Nephron progenitor cell (in vitro differentiated cells): Measurements from ENCODE around the gene MAGI1.

Experiments
- DNase-seq: peaks from one replicate; pipeline ENCODE4 v3.0.0; 2021
- H3K27ac Mint-ChIP-seq: 2 replicates; pipeline ENCODE4 v1.8.0; 2021; ENCODE audit warnings: mild to moderate bottlenecking, moderate library complexity, mixed read lengths
- H3K27me3 Mint-ChIP-seq: 2 replicates; pipeline ENCODE4 v1.8.0; 2021; ENCODE audit warnings: mild to moderate bottlenecking, low read depth, mixed read lengths; ENCODE audit not compliant: poor library complexity
- H3K36me3 Mint-ChIP-seq: 2 replicates; pipeline ENCODE4 v1.8.0; 2021; ENCODE audit warnings: low read depth, mixed read lengths
- H3K4me1 Mint-ChIP-seq: 2 replicates; pipeline ENCODE4 v1.8.0; 2021; ENCODE audit warnings: mixed read lengths
- H3K4me3 Mint-ChIP-seq: 2 replicates; pipeline ENCODE4 v1.8.0; 2021; ENCODE audit warnings: mild to moderate bottlenecking, moderate library complexity, mixed read lengths
- H3K9me3 Mint-ChIP-seq: 2 replicates; pipeline ENCODE4 v1.8.0; 2021; ENCODE audit warnings: mild to moderate bottlenecking, moderate library complexity, mixed read lengths
- TF ChIP-seq, protein P1 (sequence below): fragments of 200-600 bp; sonication (generic); IDR thresholded peaks from 2 replicates; pipeline ENCODE4 v1.5.0; 2021; ENCODE audit warnings: antibody characterized with exemption

MAGI1 gene

DNA sequence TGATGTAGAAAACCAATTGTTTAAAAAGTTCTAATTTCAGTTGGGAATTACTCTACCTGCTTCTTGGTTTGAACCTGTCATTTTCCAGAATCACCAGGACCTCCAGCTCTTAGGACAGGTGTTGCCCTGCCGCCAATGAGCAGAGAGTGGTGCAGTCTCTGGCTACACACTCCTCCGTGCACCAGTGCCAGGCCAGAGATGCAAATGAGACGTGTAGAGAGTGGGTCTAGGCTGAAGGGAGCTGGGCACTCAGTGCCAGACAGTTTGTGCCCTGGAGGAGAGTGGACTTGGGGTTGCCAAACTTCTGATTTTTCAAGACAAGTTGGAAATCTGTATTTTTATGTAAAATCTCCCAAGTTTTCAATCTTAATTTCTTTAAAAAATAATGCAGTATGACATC lies 566.2 kb downstream of the MAGI1 start:
- TF ChIP-seq, protein P1, sequence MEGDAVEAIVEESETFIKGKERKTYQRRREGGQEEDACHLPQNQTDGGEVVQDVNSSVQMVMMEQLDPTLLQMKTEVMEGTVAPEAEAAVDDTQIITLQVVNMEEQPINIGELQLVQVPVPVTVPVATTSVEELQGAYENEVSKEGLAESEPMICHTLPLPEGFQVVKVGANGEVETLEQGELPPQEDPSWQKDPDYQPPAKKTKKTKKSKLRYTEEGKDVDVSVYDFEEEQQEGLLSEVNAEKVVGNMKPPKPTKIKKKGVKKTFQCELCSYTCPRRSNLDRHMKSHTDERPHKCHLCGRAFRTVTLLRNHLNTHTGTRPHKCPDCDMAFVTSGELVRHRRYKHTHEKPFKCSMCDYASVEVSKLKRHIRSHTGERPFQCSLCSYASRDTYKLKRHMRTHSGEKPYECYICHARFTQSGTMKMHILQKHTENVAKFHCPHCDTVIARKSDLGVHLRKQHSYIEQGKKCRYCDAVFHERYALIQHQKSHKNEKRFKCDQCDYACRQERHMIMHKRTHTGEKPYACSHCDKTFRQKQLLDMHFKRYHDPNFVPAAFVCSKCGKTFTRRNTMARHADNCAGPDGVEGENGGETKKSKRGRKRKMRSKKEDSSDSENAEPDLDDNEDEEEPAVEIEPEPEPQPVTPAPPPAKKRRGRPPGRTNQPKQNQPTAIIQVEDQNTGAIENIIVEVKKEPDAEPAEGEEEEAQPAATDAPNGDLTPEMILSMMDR, result no peak
- no peak for DNase-seq
- no peak overlapping the region for H3K27ac Mint-ChIP-seq
- no peaks in the 10 kb centered on the region for H3K9me3 Mint-ChIP-seq
- no peaks in the 10 kb centered on the region for H3K27me3 Mint-ChIP-seq
- peaks cover 8% of the 10 kb centered on the region for H3K4me1 Mint-ChIP-seq
- H3K4me3 Mint-ChIP-seq, result no peak overlapping the region
- peaks cover 15% of the 10 kb centered on the region for H3K36me3 Mint-ChIP-seq

DNA sequence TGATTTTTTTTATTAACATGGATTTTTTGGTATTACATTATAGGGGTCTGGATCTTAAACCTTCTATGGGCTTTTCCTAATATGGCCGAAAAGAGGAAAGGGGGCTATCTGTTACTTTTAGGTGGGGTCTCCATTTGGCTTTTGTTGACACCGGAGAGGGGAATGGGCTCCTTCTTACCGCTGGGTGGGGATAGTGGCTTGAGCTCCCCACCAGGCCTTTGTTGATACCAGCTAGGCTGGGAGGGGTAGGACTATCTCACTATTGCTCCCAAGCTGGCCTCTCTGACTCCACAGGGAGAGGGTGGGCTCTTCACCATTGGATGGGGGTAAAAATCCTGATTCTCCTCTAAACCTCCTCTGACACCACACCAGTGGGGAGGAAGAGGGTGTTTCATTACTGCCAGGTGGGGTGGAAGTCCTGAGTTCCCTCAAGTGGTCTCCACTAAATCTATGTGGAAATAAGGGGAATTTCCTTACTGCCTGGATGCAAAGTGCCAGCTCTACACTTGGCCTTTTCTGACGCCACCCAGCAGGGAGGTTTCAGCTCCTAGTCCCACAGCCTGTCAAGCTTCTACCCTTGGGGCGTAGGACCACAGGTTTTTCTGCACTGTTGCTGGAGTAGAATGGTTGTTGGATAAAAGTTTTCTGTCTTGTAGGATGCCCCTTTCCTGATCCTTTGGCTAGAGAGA lies 572.3 kb downstream of the MAGI1 start:
- Mint-ChIP-seq H3K4me1 (peaks cover 21% of the 10 kb centered on the region), H3K27me3 (no peaks in the 10 kb centered on the region), H3K9me3 (peaks cover 19% of the 10 kb centered on the region), H3K36me3 (peaks cover 55% of the 10 kb centered on the region), H3K4me3 (no peak overlapping the region), H3K27ac (peak overlapping the region; percentile 23)
- TF ChIP-seq, protein P1, result peak; percentile 27
- DNase-seq, result no peak

DNA sequence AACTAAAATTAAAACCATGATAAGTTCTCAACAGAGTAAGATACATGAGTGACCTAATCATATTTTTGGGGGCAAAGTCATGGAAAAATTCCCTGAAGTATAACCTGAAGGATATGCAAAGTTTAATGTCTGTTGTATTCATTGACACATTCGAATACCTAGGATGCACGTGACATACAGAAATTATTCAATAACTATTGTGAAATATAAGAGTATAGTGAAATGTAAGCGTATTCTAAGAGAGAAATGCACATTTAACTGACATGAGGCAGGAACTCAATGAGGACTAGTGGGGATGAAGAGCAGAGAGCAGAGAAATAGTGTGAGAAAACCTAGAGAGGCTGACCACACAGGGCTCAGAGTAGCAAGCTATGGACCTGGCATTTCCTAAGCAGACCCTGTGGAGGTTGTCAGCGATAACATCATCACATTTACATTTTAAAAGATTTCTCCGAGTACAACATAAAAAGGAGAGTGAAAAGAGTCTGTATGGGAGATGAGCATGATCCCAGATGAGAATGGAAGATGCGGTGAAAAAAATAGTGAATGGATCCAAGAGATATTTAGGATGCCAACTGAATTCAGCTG lies 588.8 kb downstream of the MAGI1 start:
- H3K36me3 Mint-ChIP-seq, result peaks cover 6% of the 10 kb centered on the region
- DNase-seq, result no peak
- TF ChIP-seq, protein P1, result no peak
- no peaks in the 10 kb centered on the region for H3K9me3 Mint-ChIP-seq
- no peaks in the 10 kb centered on the region for H3K27me3 Mint-ChIP-seq
- H3K4me1 Mint-ChIP-seq, result peaks cover 9% of the 10 kb centered on the region
- no peak overlapping the region for H3K4me3 Mint-ChIP-seq
- no peak overlapping the region for H3K27ac Mint-ChIP-seq

DNA sequence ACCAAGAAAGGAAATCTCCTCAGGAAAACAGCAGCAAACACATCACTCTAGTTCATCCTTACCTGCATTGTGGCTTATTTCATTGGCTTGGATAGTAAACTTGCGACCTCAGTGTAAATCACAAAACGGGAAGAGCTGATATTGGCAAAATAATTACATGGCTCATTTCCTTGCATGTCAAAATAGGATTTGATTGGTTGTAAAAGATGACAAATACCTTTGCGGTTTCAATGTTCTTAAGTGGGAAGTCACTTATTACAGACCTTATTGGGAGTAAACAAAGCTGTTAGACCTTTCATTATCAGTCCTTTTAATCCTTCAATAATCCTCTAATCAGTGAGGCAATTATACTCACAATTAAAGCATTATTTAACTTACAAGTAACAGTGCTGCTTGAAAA lies 590.6 kb downstream of the MAGI1 start:
- peaks cover 4% of the 10 kb centered on the region for H3K36me3 Mint-ChIP-seq
- peaks cover 9% of the 10 kb centered on the region for H3K4me1 Mint-ChIP-seq
- no peaks in the 10 kb centered on the region for H3K9me3 Mint-ChIP-seq
- TF ChIP-seq, protein P1, result no peak
- no peak overlapping the region for H3K4me3 Mint-ChIP-seq
- no peak overlapping the region for H3K27ac Mint-ChIP-seq
- no peaks in the 10 kb centered on the region for H3K27me3 Mint-ChIP-seq
- DNase-seq, result no peak

DNA sequence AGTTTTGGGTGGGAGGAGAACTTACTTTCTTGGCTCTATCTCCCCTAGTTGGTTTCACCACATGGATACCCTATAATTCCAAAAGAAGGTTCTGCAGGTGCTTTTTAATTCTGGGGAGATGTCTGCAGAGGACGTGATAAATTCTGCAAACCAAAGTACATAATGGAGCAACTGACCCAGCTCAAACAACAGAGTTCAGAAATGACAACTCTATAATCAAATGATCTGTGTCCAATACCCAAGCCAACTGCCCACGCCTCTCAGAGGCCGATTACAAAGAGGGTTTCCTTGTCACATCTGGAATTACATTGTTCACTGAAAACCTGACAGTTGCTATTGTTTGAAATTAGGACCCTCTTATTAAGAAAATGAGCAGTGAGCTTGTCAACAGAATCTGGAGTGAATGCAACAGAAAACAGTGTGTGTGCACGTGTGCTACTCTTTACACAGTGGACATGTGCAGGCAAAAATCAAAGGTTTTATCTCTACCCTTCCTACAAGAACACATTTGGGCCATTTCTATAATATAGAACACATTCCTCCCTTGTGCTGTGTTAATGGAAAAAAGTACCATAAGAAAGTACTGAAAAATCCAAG lies 593.0 kb downstream of the MAGI1 start:
- no peaks in the 10 kb centered on the region for H3K27me3 Mint-ChIP-seq
- peaks cover 9% of the 10 kb centered on the region for H3K4me1 Mint-ChIP-seq
- no peaks in the 10 kb centered on the region for H3K36me3 Mint-ChIP-seq
- H3K4me3 Mint-ChIP-seq, result no peak overlapping the region
- H3K9me3 Mint-ChIP-seq, result no peaks in the 10 kb centered on the region
- no peak for DNase-seq
- TF ChIP-seq, protein P1, result no peak
- no peak overlapping the region for H3K27ac Mint-ChIP-seq
